SJCRH30 (cell line): ENCODE data around the gene KIR2DL1. TPM values are rescaled to one million over a fixed set of nuclear protein-coding genes. Genes with fewer than 3 reads are reported as not detected.
"Not testable (repeated sequence)": the region's sequence is repeated elsewhere in the genome, so short reads cannot be mapped to it uniquely, and the experiment has no call there.

Experiments used
- DNase-seq, 2 experiments: peaks; one replicate each; pipeline ENCODE4 v3.0.0-alpha.2; 2015 to 2020
- H3K27ac ChIP-seq: fragments of 250-450 bp; sonication (Bioruptor Pico); 2 replicates; pipeline ENCODE4 v1.5.1; 2020; ENCODE audit warnings: mild to moderate bottlenecking, moderate library complexity
- H3K27me3 ChIP-seq: fragments of 250-450 bp; sonication (Bioruptor Pico); 2 replicates; pipeline ENCODE4 v1.5.1; 2020; ENCODE audit warnings: mild to moderate bottlenecking, moderate library complexity
- H3K36me3 ChIP-seq: fragments of 250-450 bp; sonication (Bioruptor Pico); 2 replicates; pipeline ENCODE4 v1.5.1; 2020; ENCODE audit warnings: mild to moderate bottlenecking, moderate library complexity
- H3K4me1 ChIP-seq: fragments of 250-450 bp; sonication (Bioruptor Pico); 2 replicates; pipeline ENCODE4 v1.5.1; 2020; ENCODE audit warnings: mild to moderate bottlenecking, moderate library complexity
- H3K4me3 ChIP-seq: fragments of 250-450 bp; sonication (Bioruptor Pico); 2 replicates; pipeline ENCODE4 v1.5.1; 2020; ENCODE audit warnings: mild to moderate bottlenecking, moderate library complexity
- H3K9me3 ChIP-seq: fragments of 250-450 bp; sonication (Bioruptor Pico); replicated peaks from 2 replicates; pipeline ENCODE4 v1.5.1; 2020; ENCODE audit warnings: mild to moderate bottlenecking, moderate library complexity
- total RNA-seq: library from RNA; depleted of rRNA; stranded (reverse); fragments of >200 nt; shearing (Covaris generic); gene quantifications from 2 replicates; pipeline ENCODE4 v1.2.3, GENCODE V29; 2014; rRNA removed

Gene KIR2DL1
- not detected in 2 replicates for total RNA-seq

DNA sequence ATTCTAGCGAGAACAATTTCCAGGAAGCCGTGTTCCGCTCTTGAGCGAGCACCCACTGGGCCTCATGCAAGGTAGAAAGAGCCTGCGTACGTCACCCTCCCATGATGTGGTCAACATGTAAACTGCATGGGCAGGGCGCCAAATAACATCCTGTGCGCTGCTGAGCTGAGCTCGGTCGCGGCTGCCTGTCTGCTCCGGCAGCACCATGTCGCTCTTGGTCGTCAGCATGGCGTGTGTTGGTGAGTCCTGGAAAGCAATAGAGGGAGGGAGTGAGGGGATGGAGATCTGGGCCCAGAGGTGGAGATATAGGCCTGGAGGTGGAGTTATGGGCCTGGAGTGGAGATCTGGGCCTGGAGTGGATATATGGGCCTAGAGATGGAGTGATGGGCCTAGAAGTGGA, at the start of gene KIR2DL1:
KIR2DL1 (plus strand) TSS at position 148 of the 400 bp plus-strand sequence; CDS start at position 206, 58 bp downstream.
- H3K4me3 ChIP-seq, H3K36me3 ChIP-seq, H3K4me1 ChIP-seq, DNase-seq, H3K9me3 ChIP-seq, H3K27ac ChIP-seq, H3K27me3 ChIP-seq: not testable (repeated sequence)

DNA sequence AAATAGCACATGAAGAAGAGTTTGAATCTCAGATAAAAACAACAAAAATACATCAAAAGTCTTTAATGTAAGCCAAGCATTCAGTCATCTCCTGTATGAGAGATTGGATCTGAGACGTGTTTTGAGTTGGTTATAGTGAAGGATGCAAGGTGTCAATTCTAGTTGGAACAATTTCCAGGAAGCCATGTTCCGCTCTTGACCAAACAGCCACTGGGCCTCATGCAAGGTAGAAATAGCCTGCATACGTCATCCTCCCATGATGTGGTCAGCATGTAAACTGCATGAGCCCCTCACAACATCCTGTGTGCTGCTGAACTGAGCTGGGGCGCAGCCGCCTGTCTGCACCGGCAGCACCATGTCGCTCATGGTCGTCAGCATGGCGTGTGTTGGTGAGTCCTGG, 45.5 kb upstream of the KIR2DL1 start, which contains the start of gene KIR3DL3:
KIR3DL3 (plus strand) TSS at position 301 of the 400 bp plus-strand sequence; CDS start at position 356, 55 bp downstream.
- no peak within 1 kb of the TSS for H3K27ac ChIP-seq
- H3K27me3 ChIP-seq: no peaks in the 10 kb centered on the region
- H3K4me1 ChIP-seq: no peaks in the 10 kb centered on the region
- no peak within 1 kb of the TSS for H3K4me3 ChIP-seq
- H3K36me3 ChIP-seq: no peaks in the 10 kb centered on the region
- no peaks in the 10 kb centered on the region for H3K9me3 ChIP-seq
- no peak for DNase-seq

DNA sequence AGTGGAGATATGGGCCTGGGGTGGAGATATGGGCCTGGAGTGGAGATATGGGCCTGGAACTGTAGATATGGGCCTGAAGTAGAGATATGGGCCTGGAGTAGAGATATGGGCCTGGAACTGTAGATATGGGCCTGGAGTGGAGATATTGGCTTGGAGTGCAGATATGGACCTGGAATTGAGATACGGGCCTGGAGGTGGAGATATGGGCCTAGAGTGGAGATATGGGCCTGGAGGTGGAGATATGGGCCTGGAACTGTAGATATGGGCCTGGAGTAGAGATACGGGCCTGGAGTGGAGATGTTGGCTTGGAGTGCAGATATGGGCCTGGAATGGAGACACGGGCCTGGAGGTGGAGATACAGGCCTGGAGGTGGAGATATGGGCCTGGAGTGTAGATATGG, 44.9 kb upstream of the KIR2DL1 start:
- H3K9me3 ChIP-seq: no peaks in the 10 kb centered on the region
- no peak for DNase-seq
- no peaks in the 10 kb centered on the region for H3K4me1 ChIP-seq

DNA sequence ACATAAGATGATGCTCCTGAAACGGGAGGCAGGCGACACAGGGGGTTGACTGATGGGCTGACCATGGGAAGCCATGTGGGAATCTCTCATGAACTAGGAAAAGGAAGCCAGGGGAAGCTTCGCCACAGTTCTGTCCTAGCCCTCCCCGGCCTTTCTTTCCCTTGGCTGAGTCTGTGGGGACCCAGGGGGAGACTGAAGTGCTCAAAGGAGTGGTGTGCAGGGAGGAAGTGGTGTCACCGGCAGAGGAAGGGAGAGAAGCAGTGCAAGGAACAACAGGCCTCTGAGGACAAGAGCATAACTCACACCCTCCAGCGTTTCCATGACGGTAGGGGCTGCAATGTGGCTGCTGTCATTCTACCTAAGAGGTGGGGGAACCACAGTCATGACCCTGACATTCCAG, 44.3 kb upstream of the KIR2DL1 start:
- Histone ChIP-seq H3K4me1 (no peaks in the 10 kb centered on the region), H3K27me3 (no peaks in the 10 kb centered on the region), H3K27ac (no peak overlapping the region), H3K9me3 (no peaks in the 10 kb centered on the region), H3K4me3 (no peak overlapping the region), H3K36me3 (no peaks in the 10 kb centered on the region)
- DNase-seq: no peak

More for the DNA sequence above, 44.9 kb upstream of the KIR2DL1 start:
- Histone ChIP-seq H3K27ac (no peak overlapping the region), H3K36me3 (no peaks in the 10 kb centered on the region), H3K27me3 (no peaks in the 10 kb centered on the region), H3K4me3 (no peak overlapping the region)

DNA sequence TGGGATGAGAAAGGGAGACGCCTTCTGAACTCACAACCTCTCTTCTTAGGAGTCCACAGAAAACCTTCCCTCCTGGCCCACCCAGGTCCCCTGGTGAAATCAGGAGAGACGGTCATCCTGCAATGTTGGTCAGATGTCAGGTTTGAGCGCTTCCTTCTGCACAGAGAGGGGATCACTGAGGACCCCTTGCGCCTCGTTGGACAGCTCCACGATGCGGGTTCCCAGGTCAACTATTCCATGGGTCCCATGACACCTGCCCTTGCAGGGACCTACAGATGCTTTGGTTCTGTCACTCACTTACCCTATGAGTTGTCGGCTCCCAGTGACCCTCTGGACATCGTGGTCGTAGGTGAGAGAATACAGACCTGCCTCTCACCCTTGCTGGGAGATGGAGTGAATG, 42.0 kb upstream of the KIR2DL1 start:
- DNase-seq: no peak
- H3K27me3 ChIP-seq: no peaks in the 10 kb centered on the region
- H3K9me3 ChIP-seq: no peaks in the 10 kb centered on the region
- no peaks in the 10 kb centered on the region for H3K36me3 ChIP-seq
- no peak overlapping the region for H3K27ac ChIP-seq
- no peak overlapping the region for H3K4me3 ChIP-seq
- H3K4me1 ChIP-seq: no peaks in the 10 kb centered on the region

DNA sequence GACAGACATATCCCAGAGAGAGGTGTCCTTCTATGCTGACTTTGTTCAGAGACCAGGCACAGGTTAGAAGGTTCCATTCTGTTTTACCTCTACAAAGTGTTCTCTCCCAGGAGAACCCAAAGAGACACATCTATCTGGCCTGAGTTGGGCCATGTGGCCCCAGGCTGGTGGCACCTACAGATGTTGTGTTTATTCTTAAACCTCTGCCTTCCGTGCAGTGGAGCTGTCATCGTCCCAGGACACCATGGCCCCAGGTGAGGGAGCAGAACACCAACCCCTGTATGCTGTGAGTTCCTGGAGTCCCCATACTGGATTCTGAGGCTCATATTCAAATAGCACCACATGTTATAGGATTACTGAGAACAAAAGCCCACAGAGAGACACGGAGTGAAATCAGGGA, 41.4 kb upstream of the KIR2DL1 start:
- no peaks in the 10 kb centered on the region for H3K27me3 ChIP-seq
- H3K4me3 ChIP-seq: no peak overlapping the region
- no peaks in the 10 kb centered on the region for H3K4me1 ChIP-seq
- no peaks in the 10 kb centered on the region for H3K9me3 ChIP-seq
- no peak overlapping the region for H3K27ac ChIP-seq
- no peak for DNase-seq
- H3K36me3 ChIP-seq: no peaks in the 10 kb centered on the region

DNA sequence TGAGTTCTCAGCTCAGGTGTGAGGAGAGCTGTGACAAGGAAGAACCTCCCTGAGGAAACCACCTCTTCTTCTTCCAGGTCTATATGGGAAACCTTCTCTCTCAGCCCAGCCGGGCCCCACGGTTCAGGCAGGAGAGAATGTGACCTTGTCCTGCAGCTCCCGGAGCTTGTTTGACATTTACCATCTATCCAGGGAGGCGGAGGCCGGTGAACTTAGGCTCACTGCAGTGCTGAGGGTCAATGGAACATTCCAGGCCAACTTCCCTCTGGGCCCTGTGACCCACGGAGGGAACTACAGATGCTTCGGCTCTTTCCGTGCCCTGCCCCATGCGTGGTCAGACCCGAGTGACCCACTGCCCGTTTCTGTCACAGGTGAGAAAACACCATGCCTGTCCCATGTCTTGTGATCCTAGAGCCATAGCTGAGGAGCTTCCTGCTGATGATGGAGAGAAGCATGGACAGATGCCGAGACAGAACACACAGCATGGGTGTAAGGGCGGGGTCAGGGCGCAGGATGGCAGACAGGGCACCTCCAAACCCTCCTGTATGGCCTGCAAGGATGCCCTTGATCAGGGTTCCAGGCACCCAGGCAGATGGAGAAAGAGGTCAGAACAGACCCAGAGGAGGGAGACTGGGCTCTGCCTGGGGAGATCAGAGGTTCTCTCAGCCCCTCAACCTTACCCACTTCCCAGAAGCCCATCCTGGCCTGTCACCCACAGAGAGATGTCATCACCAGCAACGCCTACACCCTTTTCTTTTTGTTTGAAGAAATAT, 40.0 kb upstream of the KIR2DL1 start:
- no peak overlapping the region for H3K27ac ChIP-seq
- no peak overlapping the region for H3K4me3 ChIP-seq
- H3K27me3 ChIP-seq: no peaks in the 10 kb centered on the region
- no peak for DNase-seq
- H3K9me3 ChIP-seq: no peaks in the 10 kb centered on the region
- H3K4me1 ChIP-seq: no peaks in the 10 kb centered on the region
- no peaks in the 10 kb centered on the region for H3K36me3 ChIP-seq

DNA sequence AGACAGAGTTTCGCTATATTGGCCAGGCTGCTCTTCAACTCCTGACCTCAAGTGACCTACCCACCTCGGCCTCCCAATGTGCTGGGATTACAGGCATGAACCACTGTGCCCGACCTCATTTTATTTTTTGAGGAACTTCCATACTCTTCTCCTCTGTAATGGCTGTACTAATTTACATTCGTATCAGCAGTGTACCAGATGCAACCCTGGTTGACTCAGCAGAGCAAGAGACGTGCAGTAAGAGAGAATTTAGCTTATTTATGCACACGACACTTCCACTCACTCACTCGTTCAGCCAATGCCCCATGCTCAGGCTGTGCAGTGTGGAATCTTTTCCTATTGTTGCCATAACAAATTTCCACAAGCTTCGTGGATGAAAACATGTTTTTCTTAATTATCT, 38.4 kb upstream of the KIR2DL1 start:
- H3K27ac ChIP-seq: no peak overlapping the region
- H3K36me3 ChIP-seq: no peaks in the 10 kb centered on the region
- H3K4me1 ChIP-seq: no peaks in the 10 kb centered on the region
- H3K9me3 ChIP-seq: no peaks in the 10 kb centered on the region
- no peak overlapping the region for H3K4me3 ChIP-seq
- H3K27me3 ChIP-seq: no peaks in the 10 kb centered on the region
- DNase-seq: no peak

DNA sequence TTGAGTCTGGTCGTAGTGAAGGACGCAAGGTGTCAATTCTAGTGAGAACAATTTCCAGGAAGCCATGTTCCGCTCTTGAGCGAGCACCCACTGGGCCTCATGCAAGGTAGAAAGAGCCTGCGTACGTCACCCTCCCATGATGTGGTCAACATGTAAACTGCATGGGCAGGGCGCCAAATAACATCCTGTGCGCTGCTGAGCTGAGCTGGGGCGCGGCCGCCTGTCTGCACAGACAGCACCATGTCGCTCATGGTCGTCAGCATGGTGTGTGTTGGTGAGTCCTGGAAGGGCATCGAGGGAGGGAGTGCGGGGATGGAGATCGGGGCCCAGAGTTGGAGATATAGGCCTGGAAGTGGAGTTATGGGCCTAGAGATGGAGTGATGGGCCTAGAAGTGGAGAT, 31.3 kb upstream of the KIR2DL1 start, which contains the start of gene KIR2DL3:
KIR2DL3 (plus strand) TSS at position 208 of the 400 bp plus-strand sequence; CDS start at position 241, 33 bp downstream.
- not testable (repeated sequence) for H3K27me3 ChIP-seq, H3K4me3 ChIP-seq, H3K36me3 ChIP-seq, H3K9me3 ChIP-seq, DNase-seq, H3K27ac ChIP-seq, H3K4me1 ChIP-seq

DNA sequence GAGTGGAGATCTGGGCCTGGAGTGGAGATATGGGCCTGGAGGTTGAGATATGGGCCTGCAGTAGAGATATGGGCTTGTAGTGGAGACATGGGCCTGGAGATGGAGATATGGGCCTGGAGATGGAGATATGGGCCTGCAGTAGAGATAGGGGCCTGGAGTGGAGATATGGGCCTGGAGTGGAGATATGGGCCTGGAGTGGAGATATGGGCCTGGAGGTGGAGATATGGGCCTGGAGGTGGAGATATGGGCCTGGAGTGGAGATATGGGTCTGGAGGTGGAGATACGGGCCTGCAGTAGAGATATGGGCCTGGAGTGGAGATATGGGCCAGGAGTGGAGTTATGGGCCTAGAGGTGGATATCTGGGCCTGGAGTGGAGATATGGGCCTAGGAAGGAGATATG, 30.9 kb upstream of the KIR2DL1 start:
- no peaks in the 10 kb centered on the region for H3K27me3 ChIP-seq
- H3K27ac ChIP-seq: no peak overlapping the region
- DNase-seq: no peak
- no peaks in the 10 kb centered on the region for H3K4me1 ChIP-seq
- no peaks in the 10 kb centered on the region for H3K36me3 ChIP-seq
- no peaks in the 10 kb centered on the region for H3K9me3 ChIP-seq
- H3K4me3 ChIP-seq: no peak overlapping the region

DNA sequence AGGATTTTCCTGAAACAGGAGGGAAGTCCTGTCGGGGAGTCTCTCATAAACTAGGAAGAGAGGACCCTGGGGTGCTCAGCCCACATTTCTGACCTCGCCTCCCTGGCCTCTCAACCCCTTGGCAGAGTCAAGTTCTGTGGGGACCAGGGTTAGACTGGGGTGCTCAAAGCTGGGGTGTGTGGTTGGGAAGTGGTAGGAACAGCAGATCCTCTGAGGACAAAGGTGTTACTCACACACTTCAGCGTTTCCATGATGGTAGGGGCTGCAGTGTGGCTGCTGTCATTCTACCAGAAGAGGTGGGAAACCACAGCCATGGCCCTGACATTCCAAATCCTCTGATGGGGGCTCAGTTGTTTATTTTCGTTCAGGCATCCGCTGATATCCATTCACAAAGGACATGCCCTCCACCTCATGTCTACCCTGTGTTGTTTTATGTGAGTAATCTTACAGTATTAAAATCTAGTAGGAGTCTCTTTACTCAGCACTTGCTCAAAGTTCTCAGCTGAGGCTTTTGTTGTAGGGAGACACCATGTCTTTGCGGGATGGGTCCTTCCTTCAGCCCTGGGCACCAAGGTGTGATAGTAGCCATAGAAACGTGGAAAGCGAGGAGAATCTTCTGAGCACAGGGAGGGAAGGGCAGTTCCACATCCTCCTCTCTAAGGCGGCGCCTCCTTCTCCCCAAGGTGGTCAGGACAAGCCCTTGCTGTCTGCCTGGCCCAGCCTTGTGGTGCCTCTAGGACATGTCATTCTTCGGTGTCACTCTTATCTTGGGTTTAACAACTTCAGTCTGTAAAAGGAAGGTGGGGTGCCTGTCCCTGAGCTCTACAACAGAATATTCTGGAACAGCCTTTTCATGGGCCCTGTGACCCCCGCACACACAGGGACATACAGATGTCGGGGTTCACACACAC, 29.8 kb upstream of the KIR2DL1 start:
- Histone ChIP-seq H3K9me3 (no peaks in the 10 kb centered on the region), H3K27ac (no peak overlapping the region), H3K36me3 (no peaks in the 10 kb centered on the region), H3K27me3 (no peaks in the 10 kb centered on the region), H3K4me1 (no peaks in the 10 kb centered on the region), H3K4me3 (no peak overlapping the region)
- DNase-seq: no peak

DNA sequence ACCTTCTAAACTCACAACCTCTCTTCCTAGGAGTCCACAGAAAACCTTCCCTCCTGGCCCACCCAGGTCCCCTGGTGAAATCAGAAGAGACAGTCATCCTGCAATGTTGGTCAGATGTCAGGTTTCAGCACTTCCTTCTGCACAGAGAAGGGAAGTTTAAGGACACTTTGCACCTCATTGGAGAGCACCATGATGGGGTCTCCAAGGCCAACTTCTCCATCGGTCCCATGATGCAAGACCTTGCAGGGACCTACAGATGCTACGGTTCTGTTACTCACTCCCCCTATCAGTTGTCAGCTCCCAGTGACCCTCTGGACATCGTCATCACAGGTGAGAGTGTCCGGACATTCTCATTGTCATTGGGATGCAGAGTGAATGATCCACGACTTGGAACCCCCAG, 27.6 kb upstream of the KIR2DL1 start:
- H3K9me3 ChIP-seq, H3K36me3 ChIP-seq, H3K4me3 ChIP-seq, H3K27me3 ChIP-seq, DNase-seq, H3K4me1 ChIP-seq, H3K27ac ChIP-seq: not testable (repeated sequence)

DNA sequence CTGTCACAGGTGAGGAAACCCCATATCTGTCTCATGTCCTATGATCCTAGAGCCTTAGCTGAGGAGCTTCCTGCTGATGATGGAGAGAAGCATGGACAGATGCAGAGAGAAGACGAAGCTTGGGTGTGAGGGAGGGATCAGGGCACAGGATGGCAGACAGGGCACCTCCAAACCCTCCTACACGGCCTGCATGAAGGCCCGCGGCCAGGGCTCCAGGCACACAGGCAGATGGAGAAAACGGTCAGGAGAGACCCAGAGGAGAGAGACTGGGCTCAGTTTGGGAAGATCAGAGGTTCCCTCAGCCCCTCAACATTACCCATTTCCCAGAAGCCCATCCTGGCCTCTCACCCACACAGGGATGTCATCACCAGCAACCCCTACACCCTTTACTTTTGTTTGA, 25.5 kb upstream of the KIR2DL1 start:
- H3K9me3 ChIP-seq, H3K27ac ChIP-seq, H3K36me3 ChIP-seq, H3K27me3 ChIP-seq, H3K4me1 ChIP-seq, H3K4me3 ChIP-seq, DNase-seq: not testable (repeated sequence)

DNA sequence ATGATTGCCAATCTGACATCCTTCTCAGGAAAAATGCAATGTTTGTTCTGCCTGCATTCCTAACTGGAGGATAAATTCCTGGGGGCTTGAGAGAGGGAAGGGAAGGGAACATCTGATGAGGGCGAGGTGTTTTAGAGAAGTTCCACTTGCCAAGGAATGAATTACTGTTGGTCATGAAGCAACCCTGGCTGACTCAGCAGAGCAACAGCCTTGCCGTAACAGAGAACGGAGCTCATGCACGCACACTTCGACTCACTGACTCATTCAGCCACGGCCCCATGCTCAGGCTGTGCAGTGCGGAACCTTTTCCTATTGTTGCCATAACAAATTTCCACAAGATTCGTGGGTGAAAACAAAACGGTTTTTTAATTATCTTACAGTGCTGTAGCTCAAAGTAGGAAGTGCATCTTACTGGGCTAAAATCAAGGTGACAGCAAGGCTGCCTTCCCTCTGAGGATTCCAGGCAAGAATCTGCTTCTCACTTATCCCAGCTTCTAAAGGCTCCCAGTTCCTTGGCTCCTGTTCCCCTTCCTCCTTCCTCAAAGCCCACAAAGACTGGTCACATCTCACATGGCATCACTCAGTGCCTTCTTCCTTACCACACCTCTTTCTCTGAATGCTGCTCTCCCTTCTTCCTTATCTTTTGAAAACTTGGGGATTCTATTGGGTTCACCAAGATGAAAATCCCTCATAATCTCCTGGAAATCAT, 21.8 kb upstream of the KIR2DL1 start:
- not testable (repeated sequence) for H3K4me3 ChIP-seq, H3K27ac ChIP-seq, H3K9me3 ChIP-seq, H3K27me3 ChIP-seq, DNase-seq, H3K36me3 ChIP-seq, H3K4me1 ChIP-seq

DNA sequence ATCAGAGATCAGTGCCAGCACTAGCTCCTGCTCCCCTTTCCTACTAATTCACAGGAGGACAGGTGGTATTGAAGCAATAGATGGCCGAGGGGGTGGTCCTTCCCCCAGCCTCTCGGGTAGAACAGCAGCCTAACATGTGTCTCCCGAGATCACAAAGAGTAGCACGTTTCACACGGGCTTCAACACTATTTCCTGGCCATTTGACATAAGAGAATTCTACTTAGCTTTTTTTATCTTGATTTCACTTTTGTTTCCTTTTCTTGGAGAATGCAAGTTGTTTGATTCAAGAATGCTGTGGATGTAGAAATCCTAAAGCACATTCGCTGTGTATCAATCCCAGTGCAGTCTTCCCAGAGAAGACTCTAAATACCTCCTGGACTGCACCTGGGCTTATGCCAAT, 19.3 kb upstream of the KIR2DL1 start:
- not testable (repeated sequence) for H3K36me3 ChIP-seq, H3K4me3 ChIP-seq, H3K9me3 ChIP-seq, H3K4me1 ChIP-seq, H3K27me3 ChIP-seq, DNase-seq, H3K27ac ChIP-seq
